ENCODE measurements around the gene NDUFS2. TPM values are rescaled to one million over a fixed set of nuclear protein-coding genes. Genes with fewer than 3 reads are reported as not detected.

NDUFS2 gene
- total and polyA plus RNA-seq, 2 donors (not counting 1 experiment from before 2014, with no cell fraction given), result 53.9 to 82.3 TPM

- TF ChIP-seq CTCF (IDR thresholded peaks at IDR 0.05) (no peak), EZH2 (IDR thresholded peaks at IDR 0.05; ENCODE audit: borderline replicate concordance, insufficient read depth, low read depth, low read length, poor library complexity, severe bottlenecking) (no peak)
- Histone ChIP-seq H3K9me3 (ENCODE audit: control extremely low read depth in 1 of 3, control insufficient read depth in 2 of 3, insufficient read depth in 1 of 3, low read length in 2 of 3) (no peaks in the 10 kb centered on the region), H3K27ac (ENCODE audit: low read length in 2 of 2) (no peak overlapping the region), H3K4me2 (replicated peaks; ENCODE audit: low read depth, low read length, poor library complexity, severe bottlenecking) (no peak overlapping the region), H3K9ac (ENCODE audit: low read length) (no peak overlapping the region), H3K27me3 (replicated peaks in 1 of 4; ENCODE audit: control extremely low read depth in 1 of 4, control insufficient read depth in 3 of 4, insufficient read depth in 4 of 4, low read length in 3 of 4) (no peaks in the 10 kb centered on the region), H3K4me3 (ENCODE audit: control extremely low read depth in 1 of 5, extremely low read depth in 1 of 5, insufficient read depth in 1 of 5, low read depth in 2 of 5, low read length in 4 of 5) (no peak overlapping the region), H2AFZ (ENCODE audit: insufficient read depth, low read depth, low read length, poor library complexity, severe bottlenecking) (no peak overlapping the region), H4K20me1 (ENCODE audit: control insufficient read depth, insufficient read depth, low read length, poor library complexity, severe bottlenecking) (peaks cover 23% of the 10 kb centered on the region), H3K4me1 (ENCODE audit: control insufficient read depth in 2 of 2, insufficient read depth in 2 of 2, low read length in 2 of 2) (peaks cover 12 to 16% of the 10 kb centered on the region in 2 donors), H3K79me2 (ENCODE audit: control insufficient read depth, insufficient read depth, low read length) (peaks cover 35% of the 10 kb centered on the region), H3K36me3 (replicated peaks in 1 of 2; ENCODE audit: control extremely low read depth in 1 of 2, control insufficient read depth in 1 of 2, extremely low read depth in 1 of 2, insufficient read depth in 2 of 2, low read length in 1 of 2) (peaks cover 2 to 56% of the 10 kb centered on the region in 2 experiments)
- POLR2A ChIA-PET, result interaction anchor here (0.6 kb wide), 1 partner anchor 114 kb away, joined by 3 read pairs; no protein-coding TSS in a partner anchor
- CTCF ChIA-PET, result interaction anchor here (0.5 to 2.2 kb wide), 8 partner anchors 12 to 180 kb away, joined by 3 to 7 read pairs (median 4); partner anchors contain the start of genes PPOX and TOMM40L
- DNase-seq (no peak), ATAC-seq (ENCODE audit: low read depth) (no peak)
- Mint-ChIP-seq H3K4me3 (no peak overlapping the region), H3K4me1 (peaks cover 28% of the 10 kb centered on the region), H3K27me3 (no peaks in the 10 kb centered on the region), H3K9me3 (ENCODE audit: insufficient read depth) (no peaks in the 10 kb centered on the region), H3K27ac (no peak overlapping the region)
- 99% methylated on average over 10 of the region's 12 CpGs for WGBS (ENCODE audit: insufficient coverage)
- intact Hi-C loops (cut with micrococcal nuclease), result no loop called here
These were observed 4.4 kb downstream of the NDUFS2 start for GRCh38 chr1:161206411-161207140.

GRCh38 chr1:161207173-161207572 is 5.0 kb downstream of the NDUFS2 start:
- Mint-ChIP-seq H3K9me3 (ENCODE audit: insufficient read depth) (no peaks in the 10 kb centered on the region), H3K27me3 (no peaks in the 10 kb centered on the region), H3K4me1 (peaks cover 22% of the 10 kb centered on the region), H3K27ac (no peak overlapping the region), H3K4me3 (no peak overlapping the region)
- Histone ChIP-seq H2AFZ (ENCODE audit: insufficient read depth, low read depth, low read length, poor library complexity, severe bottlenecking) (no peak overlapping the region), H3K9ac (ENCODE audit: low read length) (no peak overlapping the region), H3K27me3 (replicated peaks in 1 of 4; ENCODE audit: control extremely low read depth in 1 of 4, control insufficient read depth in 3 of 4, insufficient read depth in 4 of 4, low read length in 3 of 4) (no peaks in the 10 kb centered on the region), H3K9me3 (ENCODE audit: control extremely low read depth in 1 of 3, control insufficient read depth in 2 of 3, insufficient read depth in 1 of 3, low read length in 2 of 3) (no peaks in the 10 kb centered on the region), H3K27ac (ENCODE audit: low read length in 2 of 2) (no peak overlapping the region), H3K4me1 (ENCODE audit: control insufficient read depth in 2 of 2, insufficient read depth in 2 of 2, low read length in 2 of 2) (peaks cover 9 to 12% of the 10 kb centered on the region in 2 donors), H3K4me3 (ENCODE audit: control extremely low read depth in 1 of 5, extremely low read depth in 1 of 5, insufficient read depth in 1 of 5, low read depth in 2 of 5, low read length in 4 of 5) (no peak overlapping the region), H3K4me2 (replicated peaks; ENCODE audit: low read depth, low read length, poor library complexity, severe bottlenecking) (no peak overlapping the region), H4K20me1 (ENCODE audit: control insufficient read depth, insufficient read depth, low read length, poor library complexity, severe bottlenecking) (peaks cover 23% of the 10 kb centered on the region), H3K36me3 (replicated peaks in 1 of 2; ENCODE audit: control extremely low read depth in 1 of 2, control insufficient read depth in 1 of 2, extremely low read depth in 1 of 2, insufficient read depth in 2 of 2, low read length in 1 of 2) (peaks cover 2 to 62% of the 10 kb centered on the region in 2 experiments), H3K79me2 (ENCODE audit: control insufficient read depth, insufficient read depth, low read length) (peaks cover 30% of the 10 kb centered on the region)
- ChIA-PET CTCF (interaction anchor here (0.8 to 2.2 kb wide), 3 partner anchors 18 to 180 kb away, joined by 4 to 7 read pairs (median 4); partner anchors contain the start of gene TOMM40L), POLR2A (no interaction called here)
- ATAC-seq (ENCODE audit: low read depth) (no peak), DNase-seq (no peak)
- TF ChIP-seq CTCF (IDR thresholded peaks at IDR 0.05), result no peak
- TF ChIP-seq EZH2 (IDR thresholded peaks at IDR 0.05; ENCODE audit: borderline replicate concordance, insufficient read depth, low read depth, low read length, poor library complexity, severe bottlenecking), result no peak
- WGBS (ENCODE audit: insufficient coverage), result 97% methylated on average over 6 of the region's 8 CpGs
- intact Hi-C loops (cut with micrococcal nuclease), result no loop called here

Data from B cell (primary cell).